UCSD-AML1 (cell line): ENCODE measurements around the gene PKNOX2.

ENCODE experiments used
- DNase-seq: peaks from one replicate; lab custom pipeline; 2025; ENCODE audit not compliant: unreplicated experiment; lab: John Stamatoyannopoulos, UW

Gene PKNOX2

DNA sequence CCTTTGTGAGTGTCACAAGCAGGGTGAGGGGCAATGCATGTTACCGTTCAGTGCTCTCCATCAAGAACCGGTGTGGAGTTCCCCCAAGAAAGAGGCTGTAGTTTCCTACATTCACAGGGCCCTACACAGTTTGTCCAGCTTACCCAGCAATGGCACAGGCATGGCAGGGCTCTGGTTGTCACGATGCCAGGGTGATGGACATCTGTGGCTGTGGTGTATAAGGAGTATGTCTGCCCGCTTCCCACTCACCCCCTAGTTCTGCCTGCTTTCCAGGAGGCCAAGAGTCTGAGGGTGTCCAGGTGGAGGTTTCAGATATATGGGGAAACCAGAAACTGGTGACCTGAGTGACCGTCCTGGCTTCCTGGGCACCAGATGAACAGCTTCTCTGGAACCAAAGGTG lies 116.1 kb downstream of the PKNOX2 start:
- DNase-seq, result no peak

DNA sequence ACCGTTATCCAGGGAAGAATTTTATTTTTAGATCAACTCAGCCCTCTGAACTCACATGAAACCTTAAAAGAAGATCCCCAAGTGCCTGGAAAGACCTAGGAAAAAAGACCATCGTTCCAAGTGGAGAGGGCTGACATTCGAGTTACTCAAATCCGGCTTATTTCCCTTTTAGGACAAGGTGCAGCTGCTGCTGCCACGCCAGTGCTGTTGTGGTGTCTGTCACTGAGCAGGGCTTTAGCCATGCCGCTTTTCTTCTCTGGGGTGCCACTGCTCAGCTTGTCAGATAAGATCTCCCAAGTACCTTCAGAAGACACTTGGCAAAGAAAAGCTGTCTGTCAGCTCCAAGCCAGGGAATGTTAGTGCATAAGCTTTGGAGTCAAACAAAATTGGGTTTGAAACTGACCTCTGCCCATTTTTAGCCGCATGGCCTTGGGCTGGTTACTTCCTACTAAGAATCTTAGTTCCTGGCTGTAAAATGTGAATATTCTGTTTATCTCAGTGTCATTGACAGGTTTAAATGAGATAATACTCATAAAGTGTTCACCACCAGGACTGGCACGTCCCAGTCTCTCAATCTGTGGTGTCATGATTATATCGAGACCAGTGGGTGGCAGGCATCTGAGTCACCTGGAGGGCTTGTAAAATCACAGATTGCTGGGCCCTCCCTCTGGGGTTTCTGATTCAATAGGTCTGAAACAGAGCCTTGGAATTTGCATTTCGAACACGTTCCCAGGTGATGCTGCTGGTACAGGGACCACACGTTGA lies 117.5 kb downstream of the PKNOX2 start:
- no peak for DNase-seq

DNA sequence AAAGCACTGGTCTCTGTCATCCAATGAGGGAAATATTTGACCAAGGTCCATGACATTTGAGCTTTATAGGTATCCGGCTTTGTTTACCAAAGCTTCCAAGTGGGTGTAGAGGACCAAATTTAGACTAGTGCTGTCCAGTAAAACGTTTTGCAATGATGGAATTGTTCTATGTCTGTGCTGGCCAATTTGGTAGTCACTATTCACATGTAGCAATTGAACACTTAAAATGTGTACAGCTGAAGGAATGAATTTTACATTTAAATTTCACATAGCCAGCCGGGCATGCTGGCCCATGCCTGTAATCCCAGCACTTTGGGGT lies 118.0 kb downstream of the PKNOX2 start:
- DNase-seq, result no peak

GRCh38 chr11:125284245-125284850 lies 119.8 kb downstream of the PKNOX2 start:
- no peak for DNase-seq

- DNase-seq, result no peak
Measured at GRCh38 chr11:125285844-125286243, 121.3 kb downstream of the PKNOX2 start.

DNA sequence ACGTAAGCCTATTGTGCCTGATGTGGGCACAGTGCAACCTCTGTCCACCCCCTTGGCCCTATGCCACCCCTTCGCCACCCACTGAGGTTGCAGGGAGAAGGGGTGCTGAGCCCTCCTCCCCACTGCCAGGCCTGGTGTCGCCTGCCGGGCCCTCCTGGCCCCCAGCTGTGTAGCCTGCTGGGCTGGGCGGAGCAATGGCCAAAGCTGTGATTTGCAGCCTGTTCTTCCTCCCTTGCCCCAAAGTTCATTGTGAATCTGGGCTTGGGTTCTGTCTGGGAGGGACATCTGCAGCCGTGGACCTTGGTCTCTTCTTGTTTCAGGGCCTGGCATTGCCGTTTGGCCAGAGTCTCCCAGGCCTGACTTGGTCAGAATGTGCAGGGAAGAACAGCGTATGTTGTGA lies 121.9 kb downstream of the PKNOX2 start:
- no peak for DNase-seq

DNA sequence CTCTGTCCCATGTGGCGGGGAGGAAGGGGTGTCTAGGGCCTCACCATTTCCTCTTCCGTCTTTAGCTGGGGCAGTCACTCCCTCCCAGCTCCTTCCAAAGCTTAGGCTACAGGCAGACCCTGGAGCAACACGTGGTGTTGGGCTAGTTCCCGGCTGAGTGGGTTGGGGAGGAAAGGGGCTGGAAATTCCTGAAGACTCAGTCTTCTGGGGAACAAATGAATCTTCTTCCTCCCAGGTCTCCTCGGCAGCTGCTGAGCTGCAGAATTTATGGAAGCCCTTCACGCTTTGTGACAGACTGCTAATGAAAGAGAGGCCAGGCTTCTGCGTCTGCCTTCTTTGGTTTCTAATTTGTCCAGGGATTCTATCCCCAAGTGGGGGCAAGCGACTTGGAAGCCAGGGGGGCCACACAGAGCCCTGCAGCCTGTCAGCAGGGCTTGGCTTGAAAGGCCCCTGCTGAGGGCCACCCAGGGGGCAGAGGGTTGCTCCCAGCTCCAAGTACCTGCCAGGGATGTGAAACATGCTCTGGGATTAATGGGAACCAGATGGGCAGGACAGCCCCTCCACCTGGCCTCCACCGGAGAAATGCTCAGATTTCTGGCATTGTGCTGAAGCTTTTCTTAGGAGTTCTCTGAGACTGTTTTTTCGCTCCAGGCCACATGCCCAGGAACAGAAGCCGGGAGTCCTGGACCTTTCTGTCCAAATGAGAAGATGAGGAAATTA lies 123.1 kb downstream of the PKNOX2 start:
- no peak for DNase-seq

DNA sequence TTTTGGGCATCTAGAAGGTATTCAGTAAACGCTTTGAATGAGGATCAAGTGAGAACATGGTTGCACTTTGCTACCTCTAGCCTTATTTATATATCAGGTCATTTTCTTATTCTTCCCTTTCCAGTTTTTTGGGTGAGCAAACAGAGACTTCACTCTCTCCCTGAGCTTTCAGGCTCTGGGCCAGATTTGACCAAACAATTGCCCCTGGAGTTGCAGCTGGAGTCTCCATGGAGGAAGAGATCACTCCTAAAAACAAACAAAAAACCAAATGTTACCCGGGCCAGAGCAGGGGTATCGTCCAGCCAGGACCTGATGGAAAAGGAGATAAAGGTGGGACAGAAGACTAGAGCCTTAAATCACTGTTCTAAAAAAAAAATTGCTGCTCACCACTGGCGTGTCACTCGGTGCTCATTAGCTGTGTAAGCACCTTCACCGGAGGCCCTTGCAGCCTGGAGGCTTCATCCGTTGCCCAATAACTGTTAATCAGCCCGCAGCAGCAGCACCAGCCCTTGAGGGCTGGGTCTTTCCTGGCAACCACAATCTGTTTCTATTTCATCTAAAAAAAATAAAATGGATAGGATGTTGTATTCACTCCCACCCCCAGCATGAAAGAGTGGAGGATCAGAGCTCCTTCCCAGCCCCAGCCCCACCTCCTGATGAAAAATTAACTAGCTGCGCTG lies 125.0 kb downstream of the PKNOX2 start:
- DNase-seq, result no peak

- DNase-seq, result no peak
Measured at GRCh38 chr11:125290263-125290662, 125.7 kb downstream of the PKNOX2 start.

DNA sequence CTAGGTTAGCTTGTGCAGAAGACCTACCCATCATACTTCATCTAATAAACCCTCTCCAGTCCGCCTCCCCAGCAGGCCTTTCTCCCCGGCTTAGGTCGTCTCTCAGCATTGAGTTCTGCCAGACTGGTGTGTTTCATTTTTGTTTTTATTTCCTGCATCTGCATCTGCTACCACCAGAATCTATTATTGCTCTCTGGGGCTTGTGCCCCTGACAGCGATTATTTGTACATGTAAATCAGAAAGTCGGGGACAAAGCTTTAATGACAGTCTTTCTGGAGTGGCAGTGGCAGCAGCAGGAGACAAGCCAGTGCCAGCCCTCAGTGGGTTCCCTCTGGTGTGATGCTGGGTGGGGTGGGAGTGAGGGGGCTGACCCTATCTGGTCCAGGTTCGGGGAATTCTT lies 127.5 kb downstream of the PKNOX2 start:
- no peak for DNase-seq

DNA sequence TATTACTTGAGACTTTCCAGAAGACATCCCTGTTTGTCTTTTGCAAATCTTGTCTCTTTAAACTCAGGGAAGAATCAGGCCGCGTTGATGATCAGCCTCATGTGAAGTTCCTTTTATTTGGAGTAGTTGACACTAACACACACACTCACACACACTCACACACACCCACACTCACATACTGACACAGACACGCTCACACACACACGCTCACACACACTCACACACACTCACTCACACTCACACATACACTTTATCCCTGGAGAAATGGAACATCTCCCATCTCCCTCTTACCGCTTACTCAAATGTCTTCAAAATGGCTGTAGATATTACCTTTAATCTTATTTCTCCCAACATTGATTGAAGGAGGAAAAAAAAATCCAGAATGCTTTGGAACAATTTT lies 129.0 kb downstream of the PKNOX2 start:
- DNase-seq, result no peak

DNA sequence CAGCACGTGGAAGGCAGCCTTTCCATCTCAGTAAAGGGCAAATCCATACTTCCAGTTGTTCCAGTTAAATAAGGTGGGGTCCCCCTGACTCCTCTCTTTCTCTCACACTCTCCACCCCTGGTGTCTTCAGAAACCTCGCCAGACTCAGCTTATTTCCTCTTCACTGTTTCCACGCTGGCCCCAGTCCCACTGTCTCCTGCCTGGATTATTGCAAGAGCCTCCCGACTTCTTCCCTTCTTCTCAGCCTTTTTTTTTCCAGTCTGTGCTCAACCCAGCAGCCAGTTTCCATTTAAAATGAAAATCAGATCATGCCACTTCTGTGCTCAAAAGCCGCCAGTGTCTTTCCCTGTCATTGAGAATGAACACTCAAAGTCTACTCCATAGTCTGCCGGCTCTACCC lies 131.4 kb downstream of the PKNOX2 start:
- DNase-seq, result no peak

GRCh38 chr11:125297346-125297915 lies 132.9 kb downstream of the PKNOX2 start:
- no peak for DNase-seq

- DNase-seq, result no peak
Measured at GRCh38 chr11:125299061-125299615, 134.6 kb downstream of the PKNOX2 start.

- no peak for DNase-seq
Measured at GRCh38 chr11:125299821-125300220, 135.3 kb downstream of the PKNOX2 start.

DNA sequence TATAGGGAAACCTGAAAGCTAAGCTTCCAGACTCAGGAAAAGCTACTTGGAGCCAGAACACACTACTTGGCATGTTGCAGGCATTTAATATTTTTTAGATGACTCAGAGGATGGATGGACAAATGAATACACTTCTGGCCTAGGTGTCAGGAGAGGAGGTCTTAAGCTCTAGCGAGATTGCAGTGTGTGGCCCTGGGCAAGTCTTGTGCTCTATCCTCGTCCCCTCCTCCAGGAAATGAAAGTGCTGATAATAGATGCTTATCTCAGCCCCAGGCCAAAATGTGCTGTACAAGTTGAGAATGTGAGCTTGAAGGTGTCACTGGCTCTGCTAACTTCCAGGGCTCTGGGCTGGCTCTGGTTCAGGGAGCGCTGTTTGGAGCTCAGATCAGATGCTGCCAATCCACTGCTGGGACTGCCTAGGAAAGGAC lies 136.3 kb downstream of the PKNOX2 start:
- DNase-seq, result no peak

DNA sequence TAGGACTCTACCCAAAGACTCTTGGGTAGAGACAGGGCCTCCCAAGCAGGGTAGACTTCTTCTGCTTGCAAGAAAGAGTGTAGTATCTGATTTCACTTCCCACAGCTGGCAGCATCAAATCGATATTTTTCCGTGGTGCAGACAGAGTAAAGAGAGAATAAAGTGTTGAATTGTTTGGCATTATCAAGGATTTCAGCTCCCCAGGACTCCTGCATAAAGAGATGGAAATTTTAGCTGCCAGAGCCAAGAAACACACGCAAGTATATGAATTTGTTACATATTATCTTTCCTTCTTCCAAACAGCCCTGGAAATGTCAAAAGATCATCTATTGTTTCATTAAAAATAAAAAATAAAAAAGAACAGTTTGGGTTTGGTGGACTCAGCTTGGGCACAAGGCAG lies 136.8 kb downstream of the PKNOX2 start:
- no peak for DNase-seq

DNA sequence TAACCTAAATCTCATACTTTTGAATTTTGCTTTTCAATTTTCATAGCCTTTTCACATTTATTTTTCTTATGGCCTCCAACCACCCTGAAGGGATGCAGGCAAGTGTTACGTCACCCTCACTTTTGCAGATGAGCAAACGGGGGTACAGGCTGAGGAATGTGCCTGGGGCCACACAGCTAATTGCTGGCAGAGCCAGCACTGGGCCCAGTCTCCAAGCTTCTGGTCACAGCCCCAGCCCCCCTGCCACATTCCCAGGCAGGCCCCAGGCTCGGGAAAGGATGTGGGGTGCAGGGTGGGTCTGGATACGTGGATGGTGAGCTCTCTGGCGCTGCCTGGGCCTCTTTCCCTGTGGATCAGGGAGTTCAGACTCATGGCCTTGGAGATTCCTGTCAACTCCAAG lies 138.6 kb downstream of the PKNOX2 start:
- no peak for DNase-seq

DNA sequence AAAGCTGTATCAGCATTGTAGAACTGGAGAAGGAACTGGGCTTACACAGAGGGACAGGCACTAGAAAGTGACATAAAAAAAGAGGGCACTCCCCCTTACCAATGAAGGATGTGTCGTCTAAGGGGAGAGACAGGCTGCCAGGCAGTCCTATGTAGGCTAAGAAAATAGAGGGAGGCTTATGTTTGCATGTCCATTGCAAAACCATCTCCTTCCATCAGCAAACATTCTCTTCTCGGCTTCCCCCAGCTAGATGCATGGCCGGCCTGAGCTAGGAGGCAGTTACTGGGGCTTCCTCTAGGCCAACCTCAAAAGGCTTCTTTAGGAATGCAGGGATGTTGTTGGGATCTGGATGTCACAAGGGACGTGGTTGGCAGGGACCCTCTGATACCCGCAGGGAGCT lies 139.1 kb downstream of the PKNOX2 start:
- DNase-seq, result no peak

- no peak for DNase-seq
Measured at GRCh38 chr11:125304136-125304535, 139.6 kb downstream of the PKNOX2 start.

DNA sequence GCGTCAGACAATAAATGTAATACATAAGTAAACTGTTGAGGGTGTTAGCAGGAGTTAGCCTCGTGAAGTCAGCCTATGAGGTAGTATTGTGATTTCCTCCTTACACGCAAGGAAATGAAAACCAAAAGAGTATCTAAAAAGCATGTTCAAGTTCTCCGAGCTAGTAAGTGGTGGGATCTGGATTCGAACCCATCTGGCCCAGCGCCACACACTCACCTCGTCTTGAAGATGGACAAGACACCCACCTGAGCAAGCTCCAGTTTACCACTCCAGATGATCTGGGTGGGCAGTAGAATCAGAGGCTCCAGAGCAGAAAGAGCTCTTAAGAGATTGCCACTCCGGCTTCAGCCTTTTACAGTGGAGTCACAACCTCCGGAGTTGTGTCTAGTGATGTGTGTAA lies 140.3 kb downstream of the PKNOX2 start:
- DNase-seq, result no peak
